ENCODE measurements around the gene STYX.
"Not testable (repeated sequence)": the region's sequence is repeated elsewhere in the genome, so short reads cannot be mapped to it uniquely, and the experiment has no call there.

DNA sequence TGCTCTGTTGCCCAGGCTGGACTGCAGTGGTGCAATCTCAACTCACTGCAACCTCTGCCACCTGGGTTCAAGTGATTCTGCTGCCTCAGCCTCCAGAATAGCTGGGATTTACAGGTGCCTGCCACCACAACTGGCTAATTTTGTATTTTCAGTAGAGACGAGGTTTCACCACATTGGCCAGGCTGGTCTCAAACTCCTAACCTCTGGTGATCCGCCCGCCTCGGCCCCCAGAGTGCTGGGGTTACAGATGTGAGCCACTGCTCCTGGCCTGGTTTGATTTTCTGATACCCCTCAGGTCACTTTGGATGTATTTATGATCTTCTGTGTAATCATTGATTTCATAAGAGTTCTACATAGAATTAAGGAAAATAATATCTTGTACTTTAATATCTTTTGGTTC is 33.0 kb downstream of the STYX start:
- TF ChIP-seq, protein P1, sequence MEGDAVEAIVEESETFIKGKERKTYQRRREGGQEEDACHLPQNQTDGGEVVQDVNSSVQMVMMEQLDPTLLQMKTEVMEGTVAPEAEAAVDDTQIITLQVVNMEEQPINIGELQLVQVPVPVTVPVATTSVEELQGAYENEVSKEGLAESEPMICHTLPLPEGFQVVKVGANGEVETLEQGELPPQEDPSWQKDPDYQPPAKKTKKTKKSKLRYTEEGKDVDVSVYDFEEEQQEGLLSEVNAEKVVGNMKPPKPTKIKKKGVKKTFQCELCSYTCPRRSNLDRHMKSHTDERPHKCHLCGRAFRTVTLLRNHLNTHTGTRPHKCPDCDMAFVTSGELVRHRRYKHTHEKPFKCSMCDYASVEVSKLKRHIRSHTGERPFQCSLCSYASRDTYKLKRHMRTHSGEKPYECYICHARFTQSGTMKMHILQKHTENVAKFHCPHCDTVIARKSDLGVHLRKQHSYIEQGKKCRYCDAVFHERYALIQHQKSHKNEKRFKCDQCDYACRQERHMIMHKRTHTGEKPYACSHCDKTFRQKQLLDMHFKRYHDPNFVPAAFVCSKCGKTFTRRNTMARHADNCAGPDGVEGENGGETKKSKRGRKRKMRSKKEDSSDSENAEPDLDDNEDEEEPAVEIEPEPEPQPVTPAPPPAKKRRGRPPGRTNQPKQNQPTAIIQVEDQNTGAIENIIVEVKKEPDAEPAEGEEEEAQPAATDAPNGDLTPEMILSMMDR (IDR thresholded peaks at IDR 0.05) = not testable (repeated sequence)
- TF ChIP-seq POLR2A (IDR thresholded peaks at IDR 0.05) = not testable (repeated sequence)

Data from lower leg skin (tissue), 3 donors.